Keratinocyte (primary cell): ENCODE results near the gene PLCD1. TPM values are rescaled to one million over a fixed set of nuclear protein-coding genes. Genes with fewer than 3 reads are reported as not detected.

Experiments used
- DNase-seq: peaks from one replicate; pipeline ENCODE4 v3.0.0-alpha.2; 2011; ENCODE audit warnings: low read depth, missing footprints, low spot score
- FAIRE-seq: peaks from 2 replicates; lab custom pipeline; 2011; peaks lifted over from hg19 to GRCh38; lab: Jason Lieb, UNC
- H2AFZ ChIP-seq: 2 replicates; pipeline ENCODE4 v1.6.0; 2012; ENCODE audit warnings: low read length, control low read depth, inconsistent platforms; ENCODE audit not compliant: control insufficient read depth
- H3K27ac ChIP-seq: 2 replicates; pipeline ENCODE4 v1.5.1; 2011; ENCODE audit warnings: low read length; ENCODE audit not compliant: control insufficient read depth, insufficient read depth
- H3K27me3 ChIP-seq: 3 replicates; pipeline ENCODE4 v1.6.0; 2011; ENCODE audit warnings: low read length; ENCODE audit not compliant: control insufficient read depth, insufficient read depth; ENCODE audit errors: extremely low read depth
- H3K36me3 ChIP-seq, 2 experiments: 2 replicates in 1 of 2; 3 replicates in 1 of 2; pipeline ENCODE4 v1.5.1; 2011; ENCODE audit warnings: low read length in 2 of 2, mild to moderate bottlenecking in 1 of 2; ENCODE audit not compliant: control insufficient read depth in 2 of 2, insufficient read depth in 2 of 2; ENCODE audit errors: extremely low read depth in 1 of 2
- H3K4me1 ChIP-seq: 3 replicates; pipeline ENCODE4 v1.5.1; 2011; ENCODE audit warnings: low read length; ENCODE audit not compliant: control insufficient read depth, insufficient read depth; ENCODE audit errors: extremely low read depth
- H3K4me2 ChIP-seq: 3 replicates; pipeline ENCODE4 v1.6.0; 2011; ENCODE audit warnings: low read depth, low read length; ENCODE audit not compliant: control insufficient read depth, insufficient read depth; ENCODE audit errors: extremely low read depth
- H3K4me3 ChIP-seq, 3 experiments: fragments of 200-600 bp in 1 of 3; sonication (generic) in 1 of 3; 2 replicates in 2 of 3; 3 replicates in 1 of 3; pipeline ENCODE4 v1.5.1; 2011 to 2016; ENCODE audit warnings: low read length in 3 of 3, mild to moderate bottlenecking in 3 of 3, control low read depth in 2 of 3, inconsistent platforms in 1 of 3, low read depth in 1 of 3, mixed read lengths in 1 of 3, mixed run types in 1 of 3, moderate library complexity in 1 of 3; ENCODE audit not compliant: control insufficient read depth in 2 of 3, insufficient read depth in 2 of 3; ENCODE audit errors: extremely low read depth in 1 of 3
- H3K79me2 ChIP-seq: 2 replicates; pipeline ENCODE4 v1.6.0; 2012; ENCODE audit warnings: low read length; ENCODE audit not compliant: control insufficient read depth, insufficient read depth
- H3K9ac ChIP-seq: 3 replicates; pipeline ENCODE4 v1.6.0; 2011; ENCODE audit warnings: low read length; ENCODE audit not compliant: control insufficient read depth, insufficient read depth; ENCODE audit errors: extremely low read depth
- H3K9me1 ChIP-seq: 3 replicates; pipeline ENCODE4 v1.6.0; 2011; ENCODE audit warnings: low read length; ENCODE audit not compliant: control insufficient read depth, insufficient read depth; ENCODE audit errors: extremely low read depth
- H3K9me3 ChIP-seq: 2 replicates; pipeline ENCODE4 v1.5.1; 2012; ENCODE audit warnings: low read depth, low read length; ENCODE audit not compliant: control insufficient read depth
- H4K20me1 ChIP-seq: 3 replicates; pipeline ENCODE4 v1.6.0; 2011; ENCODE audit warnings: low read length; ENCODE audit not compliant: control insufficient read depth, insufficient read depth; ENCODE audit errors: extremely low read depth
- CTCF ChIP-seq, 3 experiments: IDR thresholded peaks in 1 of 3; conservative IDR thresholded peaks in 1 of 3; optimal IDR thresholded peaks in 1 of 3; 2 replicates in 2 of 3; 3 replicates in 1 of 3; pipeline versions ENCODE3 to v1.5.1; 2011; ENCODE audit warnings: low read length in 3 of 3, mild to moderate bottlenecking in 3 of 3, moderate library complexity in 2 of 3, control low read depth in 1 of 3, inconsistent platforms in 1 of 3; ENCODE audit not compliant: insufficient read depth in 2 of 3; ENCODE audit errors: extremely low read depth in 1 of 3
- EZH2 ChIP-seq: IDR thresholded peaks from one replicate; pipeline ENCODE4 v1.6.1; 2012; ENCODE audit warnings: inconsistent platforms, mild to moderate bottlenecking, low read length, moderate library complexity
- dilution Hi-C: fragments of 300-500 bp; cut with MboI; formaldehyde crosslinking; loops from one replicate; pipeline ENCODE4 v1.7.0; 2020; ENCODE audit warnings: low sequenced_read_pairs; ENCODE audit not compliant: extremely low pct_ligation_motif_present
- polyA plus RNA-seq, 5 experiments: library from polyadenylated mRNA; depleted of rRNA in 3 of 5; stranded (reverse) in 3 of 5; stranded (forward) in 1 of 5; unstranded in 1 of 5; fragments of >200 nt; gene quantifications; 1 replicate in 1 of 5; 2 replicates in 3 of 5; 3 replicates in 1 of 5; pipeline versions ENCODE4 v1.2.1 to v1.2.3, GENCODE V29; 2011 to 2012; ENCODE audit warnings: missing spikeins in 2 of 5, low read depth in 1 of 5, low replicate concordance in 1 of 5

Gene PLCD1
- polyA plus RNA-seq, 1 donor (not counting 4 experiments of a cell fraction or from before 2014, with no cell fraction given), result 26.0 TPM

GRCh38 chr3:38002291-38002876 lies 27.1 kb downstream of the PLCD1 start:
- dilution Hi-C loops, result no loop called here
- Histone ChIP-seq H3K9me1 (no peaks in the 10 kb centered on the region), H3K27me3 (no peaks in the 10 kb centered on the region), H3K79me2 (no peaks in the 10 kb centered on the region), H3K9ac (no peak overlapping the region), H2AFZ (no peak overlapping the region), H3K4me1 (peaks cover 15% of the 10 kb centered on the region), H4K20me1 (no peaks in the 10 kb centered on the region), H3K4me3 (no peak overlapping the region), H3K9me3 (no peaks in the 10 kb centered on the region), H3K4me2 (no peak overlapping the region), H3K27ac (no peak overlapping the region), H3K36me3 (peaks cover 6% of the 10 kb centered on the region in 2 experiments)
- no peak for TF ChIP-seq CTCF (optimal IDR thresholded peaks at IDR 0.05 in 1 of 3, IDR thresholded peaks at IDR 0.05 in 1 of 3, conservative IDR thresholded peaks at IDR 0.05 in 1 of 3; ENCODE audit: extremely low read depth in 1 of 3, insufficient read depth in 2 of 3, low read length in 3 of 3)
- no peak for TF ChIP-seq EZH2
- DNase-seq, result no peak
- no peak for FAIRE-seq

- Histone ChIP-seq H3K79me2 (no peaks in the 10 kb centered on the region), H3K4me3 (no peak overlapping the region), H3K4me2 (no peak overlapping the region), H3K9me1 (no peaks in the 10 kb centered on the region), H3K9me3 (no peaks in the 10 kb centered on the region), H3K27ac (no peak overlapping the region), H3K9ac (no peak overlapping the region), H3K27me3 (no peaks in the 10 kb centered on the region), H2AFZ (no peak overlapping the region), H3K36me3 (peaks cover 4 to 6% of the 10 kb centered on the region in 2 experiments), H4K20me1 (no peaks in the 10 kb centered on the region), H3K4me1 (peaks cover 15% of the 10 kb centered on the region)
- dilution Hi-C loops, result no loop called here
- FAIRE-seq (no peak), DNase-seq (no peak)
- peak in 2 of 3 experiments; percentile 33 to 36 for TF ChIP-seq CTCF (optimal IDR thresholded peaks at IDR 0.05 in 1 of 3, IDR thresholded peaks at IDR 0.05 in 1 of 3, conservative IDR thresholded peaks at IDR 0.05 in 1 of 3; ENCODE audit: extremely low read depth in 1 of 3, insufficient read depth in 2 of 3, low read length in 3 of 3)
- TF ChIP-seq EZH2, result no peak
Measured at GRCh38 chr3:38001456-38002081, 27.9 kb downstream of the PLCD1 start.
